ENCODE results near the gene USP13.

The USP13 gene

GRCh38 chr3:179719048-179719734 lies 66.4 kb downstream of the USP13 start:
- H3K4me3 ChIP-seq (ENCODE audit: low read depth, low read length) = no peak overlapping the region
- TF ChIP-seq CTCF (IDR thresholded peaks at IDR 0.05; ENCODE audit: low read depth, low read length) (no peak), POLR2A (IDR thresholded peaks at IDR 0.05; ENCODE audit: extremely low read depth, insufficient read length) (no peak), MYC (IDR thresholded peaks at IDR 0.05; ENCODE audit: low read depth, low read length) (no peak), MAX (IDR thresholded peaks at IDR 0.05; ENCODE audit: low read depth, low read length) (no peak)
- no peak for DNase-seq (ENCODE audit: low read depth)

GRCh38 chr3:179720196-179720595 lies 67.4 kb downstream of the USP13 start:
- TF ChIP-seq MAX (IDR thresholded peaks at IDR 0.05; ENCODE audit: low read depth, low read length) (no peak), CTCF (IDR thresholded peaks at IDR 0.05; ENCODE audit: low read depth, low read length) (no peak), POLR2A (IDR thresholded peaks at IDR 0.05; ENCODE audit: extremely low read depth, insufficient read length) (no peak), MYC (IDR thresholded peaks at IDR 0.05; ENCODE audit: low read depth, low read length) (no peak)
- no peak overlapping the region for H3K4me3 ChIP-seq (ENCODE audit: low read depth, low read length)
- DNase-seq (ENCODE audit: low read depth) = no peak

- no peak overlapping the region for H3K4me3 ChIP-seq (ENCODE audit: low read depth, low read length)
- no peak for DNase-seq (ENCODE audit: low read depth)
- TF ChIP-seq MAX (IDR thresholded peaks at IDR 0.05; ENCODE audit: low read depth, low read length) (no peak), POLR2A (IDR thresholded peaks at IDR 0.05; ENCODE audit: extremely low read depth, insufficient read length) (no peak), MYC (IDR thresholded peaks at IDR 0.05; ENCODE audit: low read depth, low read length) (no peak), CTCF (IDR thresholded peaks at IDR 0.05; ENCODE audit: low read depth, low read length) (no peak)
Observed at GRCh38 chr3:179723617-179724016, 70.8 kb downstream of the USP13 start.

GRCh38 chr3:179726075-179726699 lies 73.3 kb downstream of the USP13 start:
- TF ChIP-seq POLR2A (IDR thresholded peaks at IDR 0.05; ENCODE audit: extremely low read depth, insufficient read length) (no peak), MAX (IDR thresholded peaks at IDR 0.05; ENCODE audit: low read depth, low read length) (no peak), MYC (IDR thresholded peaks at IDR 0.05; ENCODE audit: low read depth, low read length) (no peak), CTCF (IDR thresholded peaks at IDR 0.05; ENCODE audit: low read depth, low read length) (no peak)
- H3K4me3 ChIP-seq (ENCODE audit: low read depth, low read length) = no peak overlapping the region
- DNase-seq (ENCODE audit: low read depth) = no peak

GRCh38 chr3:179729086-179729485 lies 76.2 kb downstream of the USP13 start:
- no peak for TF ChIP-seq MYC (IDR thresholded peaks at IDR 0.05; ENCODE audit: low read depth, low read length)
- TF ChIP-seq POLR2A (IDR thresholded peaks at IDR 0.05; ENCODE audit: extremely low read depth, insufficient read length) = no peak
- TF ChIP-seq CTCF (IDR thresholded peaks at IDR 0.05; ENCODE audit: low read depth, low read length) = no peak
- no peak for TF ChIP-seq MAX (IDR thresholded peaks at IDR 0.05; ENCODE audit: low read depth, low read length)
- no peak overlapping the region for H3K4me3 ChIP-seq (ENCODE audit: low read depth, low read length)
- DNase-seq (ENCODE audit: low read depth) = no peak

All from NB4 (cell line).